ENCODE data around the gene OTX1. TPM values are rescaled to one million over a fixed set of nuclear protein-coding genes. Genes with fewer than 3 reads are reported as not detected.
A peak's percentile ranks its signal among the peaks of the same experiment; 100 is the strongest.

Gene OTX1
- total RNA-seq, 1 donor from 2014 or later: not detected

- peaks cover 100% of the 10 kb centered on the region for H3K27me3 ChIP-seq (ENCODE audit: low read depth)
- peaks cover 16% of the 10 kb centered on the region for H3K36me3 ChIP-seq
Observed at GRCh38 chr2:63046961-63047320, 3.7 kb upstream of the OTX1 start.

DNA sequence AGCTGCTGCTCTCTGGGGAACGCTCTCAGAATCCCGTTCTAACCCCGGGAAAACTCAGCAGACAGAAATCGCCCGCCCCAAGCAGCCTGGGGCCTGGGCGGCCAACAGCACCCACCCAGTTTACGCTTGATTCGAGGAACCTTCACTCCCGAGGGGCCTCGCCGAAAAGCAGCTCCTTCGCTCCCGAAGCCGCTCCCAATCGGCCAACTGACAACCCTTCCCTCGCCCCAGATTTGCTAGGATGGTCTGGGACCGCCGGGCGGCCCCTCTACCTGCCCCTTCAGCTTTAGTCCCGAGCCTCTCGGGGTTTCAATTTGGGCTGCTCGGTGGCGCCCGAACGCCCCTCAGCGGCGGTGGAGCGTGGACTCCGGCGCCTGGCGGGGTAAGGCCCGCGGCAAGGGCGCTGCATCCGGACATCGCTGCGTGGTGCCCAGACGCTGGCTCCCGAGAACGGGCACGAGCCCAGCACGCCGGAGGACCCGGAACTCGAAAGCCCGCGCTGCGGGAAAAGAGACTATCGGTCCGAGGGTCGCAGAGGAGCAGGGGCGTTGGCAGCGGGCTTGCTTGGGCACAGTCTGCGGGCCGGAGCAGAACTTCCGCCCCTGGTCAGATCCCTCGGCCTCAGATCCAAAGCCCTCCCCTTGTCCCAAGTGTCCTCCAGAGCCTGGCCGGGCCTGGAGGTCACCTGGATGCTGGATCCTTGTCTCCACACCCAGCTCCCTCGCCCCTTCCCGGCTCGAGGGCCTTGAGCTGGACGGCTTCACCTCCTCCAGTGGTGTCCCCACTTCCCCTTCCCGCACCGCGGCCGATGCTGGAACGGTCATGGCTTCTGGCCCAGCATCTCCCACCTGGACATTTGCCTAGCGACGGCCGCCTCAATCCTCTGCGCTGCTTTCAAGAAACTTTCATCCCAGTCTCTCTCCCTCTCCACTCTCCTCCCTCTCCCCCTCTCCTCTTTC, 3.0 kb upstream of the OTX1 start:
- no peak for TF ChIP-seq CTCF (IDR thresholded peaks at IDR 0.05; ENCODE audit: borderline replicate concordance)
- no peak for DNase-seq
- Histone ChIP-seq H3K9me3 (replicated peaks) (no peaks in the 10 kb centered on the region), H3K36me3 (peaks cover 16% of the 10 kb centered on the region), H3K4me3 (peak overlapping the region; percentile 48), H3K27me3 (ENCODE audit: low read depth) (peaks cover 100% of the 10 kb centered on the region), H3K4me1 (peaks cover 46% of the 10 kb centered on the region), H3K27ac (replicated peaks) (no peak overlapping the region)
- intact Hi-C loops (cut with micrococcal nuclease): no loop called here

More at GRCh38 chr2:63046961-63047320, 3.7 kb upstream of the OTX1 start:
- TF ChIP-seq CTCF (IDR thresholded peaks at IDR 0.05; ENCODE audit: borderline replicate concordance): no peak
- DNase-seq: no peak
- intact Hi-C loops (cut with micrococcal nuclease): no loop called here
- Histone ChIP-seq H3K27ac (replicated peaks) (no peak overlapping the region), H3K4me3 (no peak overlapping the region), H3K4me1 (peaks cover 46% of the 10 kb centered on the region), H3K9me3 (replicated peaks) (no peaks in the 10 kb centered on the region)

- Histone ChIP-seq H3K27ac (replicated peaks) (no peak overlapping the region), H3K36me3 (peaks cover 16% of the 10 kb centered on the region), H3K4me1 (peaks cover 47% of the 10 kb centered on the region), H3K27me3 (ENCODE audit: low read depth) (peaks cover 100% of the 10 kb centered on the region), H3K4me3 (peak overlapping the region; percentile 48), H3K9me3 (replicated peaks) (no peaks in the 10 kb centered on the region)
- DNase-seq: no peak
- intact Hi-C loops (cut with micrococcal nuclease): no loop called here
- no peak for TF ChIP-seq CTCF (IDR thresholded peaks at IDR 0.05; ENCODE audit: borderline replicate concordance)
Observed at GRCh38 chr2:63048367-63049171, 2.1 kb upstream of the OTX1 start.

DNA sequence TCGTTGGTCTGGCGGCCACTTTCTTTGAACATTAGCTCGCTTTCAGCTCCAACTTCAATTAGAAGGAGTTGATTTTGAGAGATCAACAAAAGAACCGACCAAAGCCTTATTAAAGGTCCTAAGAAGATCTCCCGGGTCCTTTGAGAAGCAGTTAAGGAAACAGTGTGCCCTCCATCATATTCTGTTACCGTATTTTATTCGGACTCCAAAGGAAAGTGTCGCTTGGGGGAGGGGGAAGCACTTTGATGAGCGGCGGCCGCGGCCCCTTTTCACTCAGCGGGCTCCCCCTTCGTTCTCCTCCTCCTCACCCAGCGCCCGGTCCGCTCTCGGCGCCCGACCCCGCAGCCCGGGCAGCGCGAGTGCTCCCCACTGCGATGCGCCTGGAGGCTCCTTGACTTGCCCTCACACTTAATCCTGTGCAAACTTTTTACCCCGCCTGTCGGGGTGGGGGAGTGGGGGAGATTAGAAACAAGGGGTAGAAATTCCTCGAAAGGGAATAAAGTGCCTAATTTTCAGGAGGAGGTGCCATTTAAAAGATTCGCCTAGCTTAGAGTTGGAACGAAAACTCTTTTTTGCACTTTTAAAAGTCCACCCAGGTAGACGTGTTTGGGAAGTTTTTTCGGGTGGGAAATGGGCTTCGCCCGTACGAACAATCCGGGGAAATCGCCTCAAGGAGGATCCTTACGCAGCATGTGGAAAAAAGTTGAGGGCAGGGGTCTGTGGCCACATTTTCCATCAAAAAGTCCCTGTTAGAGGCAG, 1.2 kb upstream of the OTX1 start:
- H3K9me3 ChIP-seq (replicated peaks): no peaks in the 10 kb centered on the region
- peaks cover 16% of the 10 kb centered on the region for H3K36me3 ChIP-seq
- no peak for TF ChIP-seq CTCF (IDR thresholded peaks at IDR 0.05; ENCODE audit: borderline replicate concordance)
- intact Hi-C loops (cut with micrococcal nuclease): no loop called here
- no peak overlapping the region for H3K27ac ChIP-seq (replicated peaks)
- peaks cover 55% of the 10 kb centered on the region for H3K4me1 ChIP-seq
- no peak for DNase-seq
- peak overlapping the region; percentile 69 for H3K4me3 ChIP-seq
- H3K27me3 ChIP-seq (ENCODE audit: low read depth): peaks cover 100% of the 10 kb centered on the region

- Histone ChIP-seq H3K4me3 (peak overlapping the region; percentile 69), H3K4me1 (peaks cover 60% of the 10 kb centered on the region), H3K27me3 (ENCODE audit: low read depth) (peaks cover 100% of the 10 kb centered on the region), H3K27ac (replicated peaks) (no peak overlapping the region), H3K36me3 (peaks cover 12% of the 10 kb centered on the region), H3K9me3 (replicated peaks) (no peaks in the 10 kb centered on the region)
- intact Hi-C loops (cut with micrococcal nuclease): no loop called here
- no peak for DNase-seq
- no peak for TF ChIP-seq CTCF (IDR thresholded peaks at IDR 0.05; ENCODE audit: borderline replicate concordance)
Observed at GRCh38 chr2:63049970-63050333, 678 bp upstream of the OTX1 start.
